GM10847 (cell line): ENCODE measurements around the gene CTDSP1.

Experiments used
- POLR2A ChIP-seq: IDR thresholded peaks from 2 replicates; pipeline ENCODE4 v1.6.1; 2011; ENCODE audit not compliant: insufficient read length; ENCODE audit errors: extremely low read depth

The CTDSP1 gene

DNA sequence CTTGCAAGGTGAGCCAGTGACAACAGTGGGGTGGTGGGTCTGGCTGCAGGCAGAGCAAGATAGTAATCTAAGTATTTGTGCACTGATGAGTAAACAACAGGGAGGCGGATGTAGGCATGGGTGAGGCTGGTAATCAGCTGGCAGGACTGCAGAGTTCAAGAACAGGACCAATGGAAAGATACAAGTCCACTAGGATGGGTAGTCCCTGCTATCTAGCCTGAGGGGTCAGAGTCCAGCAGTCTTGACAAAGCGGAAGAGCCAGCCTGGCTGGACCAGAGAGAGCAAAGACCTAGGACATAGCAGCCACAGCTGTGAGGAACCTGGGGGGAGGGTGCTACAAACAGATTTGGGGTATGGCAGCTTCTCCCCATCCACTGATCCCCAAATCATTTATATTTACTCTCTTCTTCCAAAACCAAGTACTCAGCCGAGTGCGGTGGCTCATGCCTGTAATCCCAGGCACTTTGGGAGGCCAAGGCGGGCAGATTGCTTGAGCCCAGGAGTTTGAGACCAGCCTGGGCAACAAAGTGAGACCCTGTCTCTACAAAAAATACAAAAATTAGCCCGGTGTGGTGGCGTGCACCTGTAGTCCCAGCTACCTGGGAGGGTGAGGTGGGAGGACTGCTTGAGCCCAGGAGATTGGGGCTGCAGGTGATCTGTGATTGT is 45.2 kb downstream of the CTDSP1 start:
- TF ChIP-seq POLR2A, result no peak

DNA sequence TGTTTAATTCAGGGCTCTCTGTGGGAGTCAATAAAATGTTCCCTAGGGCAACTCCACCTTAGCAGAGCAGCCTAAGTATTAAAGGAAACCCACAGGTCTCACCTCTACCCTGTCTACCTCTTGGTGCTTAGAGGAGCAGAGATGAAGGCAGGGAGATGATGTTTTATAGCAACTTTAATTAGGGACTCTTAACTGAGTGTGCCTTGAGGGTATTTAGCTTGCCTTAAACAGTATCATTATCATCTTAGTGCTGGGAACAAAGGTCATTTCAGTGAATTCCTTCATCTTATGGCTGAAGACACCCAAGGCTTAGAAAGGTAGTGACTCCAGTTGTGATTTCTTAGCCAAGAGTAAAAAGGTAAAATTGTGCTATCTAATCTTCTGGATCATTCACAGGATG is 45.9 kb downstream of the CTDSP1 start:
- TF ChIP-seq POLR2A, result no peak

DNA sequence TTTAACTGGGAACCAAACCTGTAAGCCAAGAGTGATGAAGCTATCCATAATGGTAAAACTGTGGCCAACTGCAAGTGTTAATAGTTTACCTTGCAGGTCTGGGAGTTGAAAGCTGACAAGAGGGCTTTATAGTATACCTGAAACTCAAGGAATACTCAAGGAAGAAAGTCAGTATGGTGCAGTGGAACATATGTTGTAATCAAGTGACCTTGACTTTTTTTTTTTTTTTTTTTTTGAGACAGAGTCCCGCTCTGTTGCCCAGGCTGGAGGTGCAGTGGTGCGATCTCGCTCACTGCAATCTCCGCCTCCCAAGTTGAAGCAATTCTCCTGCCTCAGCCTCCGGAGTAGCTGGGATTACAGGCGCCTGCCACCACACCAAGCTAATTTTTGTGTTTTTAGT is 46.9 kb downstream of the CTDSP1 start:
- no peak for TF ChIP-seq POLR2A

DNA sequence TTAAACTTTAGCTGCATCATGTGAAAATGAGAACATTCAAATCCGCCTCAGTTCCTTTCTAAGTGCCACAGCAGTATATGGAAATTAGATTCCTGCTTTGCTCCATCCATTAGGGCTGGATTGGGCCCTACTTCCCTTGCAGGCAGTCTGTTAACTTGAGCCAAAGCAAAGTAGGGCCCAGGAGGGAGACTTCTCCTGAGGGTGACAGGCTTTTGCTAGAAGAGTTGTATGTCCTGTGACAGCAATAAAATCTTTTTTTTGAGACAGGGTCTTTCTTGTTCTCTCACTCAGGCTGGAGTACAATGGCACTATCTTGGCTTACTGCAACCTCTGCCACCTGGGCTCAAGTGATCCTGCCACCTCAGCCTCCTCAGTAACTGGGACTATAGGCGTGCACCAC is 47.4 kb downstream of the CTDSP1 start:
- no peak for TF ChIP-seq POLR2A

DNA sequence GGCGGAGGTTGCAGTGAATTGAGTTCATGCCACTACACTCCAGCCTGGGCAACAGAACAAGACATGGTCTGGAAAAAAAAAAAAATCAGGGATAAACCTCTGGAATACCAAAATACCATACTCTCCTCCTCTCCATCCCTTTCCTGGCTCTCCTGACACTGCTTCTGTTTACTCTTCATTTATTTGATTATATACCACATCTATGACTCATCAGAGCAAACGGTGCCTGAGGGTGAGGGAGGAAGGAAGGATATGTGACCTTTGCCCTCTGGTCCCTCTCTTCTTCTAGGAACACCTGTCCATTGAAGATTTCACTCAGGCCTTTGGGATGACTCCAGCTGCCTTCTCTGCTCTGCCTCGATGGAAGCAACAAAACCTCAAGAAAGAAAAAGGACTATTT is 49.3 kb downstream of the CTDSP1 start:
- no peak for TF ChIP-seq POLR2A

DNA sequence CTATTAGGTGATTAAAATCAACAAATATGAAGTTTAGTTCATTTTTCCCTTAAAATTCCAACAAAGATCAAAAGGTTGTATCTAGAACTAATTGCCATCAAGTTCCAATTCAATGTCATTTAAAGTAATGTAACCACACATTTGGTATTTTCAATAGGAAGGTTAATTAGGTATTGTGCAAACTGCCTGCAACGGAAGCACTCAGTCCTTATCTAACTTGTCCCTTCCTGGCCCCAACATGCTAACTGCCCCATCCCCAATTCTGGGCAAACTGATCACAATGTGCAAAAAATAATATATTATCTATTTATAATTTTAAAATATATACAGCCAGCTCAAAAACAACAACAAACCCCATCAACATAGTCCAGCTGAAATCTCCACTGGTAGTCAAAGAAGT is 52.4 kb downstream of the CTDSP1 start:
- TF ChIP-seq POLR2A, result no peak
